Memory B cell (primary cell): ENCODE data around the gene PRIM1.
"Not testable (repeated sequence)": the region's sequence is repeated elsewhere in the genome, so short reads cannot be mapped to it uniquely, and the experiment has no call there.

Experiments
- ATAC-seq: fragments of 150-1000 bp; cut with Tn5 transposase; 2 replicates; pipeline ENCODE4 v1.10.0; 2021; ENCODE audit warnings: low read depth, mild to moderate bottlenecking, moderate library complexity
- DNase-seq, 2 donors: peaks; one replicate each; pipeline ENCODE4 v3.0.0; 2022; ENCODE audit warnings: low spot score in 2 of 2
- H3K27ac Mint-ChIP-seq: one replicate; pipeline ENCODE4 v1.8.0; 2022; ENCODE audit warnings: mild to moderate bottlenecking, moderate library complexity, mixed read lengths
- H3K27me3 Mint-ChIP-seq: one replicate; pipeline ENCODE4 v1.8.0; 2022; ENCODE audit warnings: mixed read lengths
- H3K36me3 Mint-ChIP-seq: one replicate; pipeline ENCODE4 v1.8.0; 2022; ENCODE audit warnings: mild to moderate bottlenecking, mixed read lengths
- H3K4me1 Mint-ChIP-seq: one replicate; pipeline ENCODE4 v1.8.0; 2022; ENCODE audit warnings: mixed read lengths
- H3K4me3 Mint-ChIP-seq: one replicate; pipeline ENCODE4 v1.8.0; 2022; ENCODE audit warnings: mild to moderate bottlenecking, moderate library complexity, mixed read lengths
- H3K9me3 Mint-ChIP-seq: one replicate; pipeline ENCODE4 v1.8.0; 2022; ENCODE audit warnings: mixed read lengths

PRIM1 gene

GRCh38 chr12:56751712-56752598, at the start of gene PRIM1:
Gene PRIM1, minus strand, starts transcription at chr12:56752323. Its CDS starts 25 bp downstream, at chr12:56752298.
- H3K36me3 Mint-ChIP-seq: peaks cover 6% of the 10 kb centered on the region
- ATAC-seq: peak; percentile 79
- H3K27me3 Mint-ChIP-seq: no peaks in the 10 kb centered on the region
- peaks cover 29% of the 10 kb centered on the region for H3K4me1 Mint-ChIP-seq
- peak within 1 kb of the TSS; percentile 65 for H3K27ac Mint-ChIP-seq
- H3K4me3 Mint-ChIP-seq: peak within 1 kb of the TSS; percentile 94
- no peaks in the 10 kb centered on the region for H3K9me3 Mint-ChIP-seq
- DNase-seq: peak; percentile 74 to 79

- DNase-seq: no peak
- no peak overlapping the region for H3K27ac Mint-ChIP-seq
- H3K36me3 Mint-ChIP-seq: no peaks in the 10 kb centered on the region
- no peaks in the 10 kb centered on the region for H3K27me3 Mint-ChIP-seq
- no peaks in the 10 kb centered on the region for H3K4me1 Mint-ChIP-seq
- H3K9me3 Mint-ChIP-seq: no peaks in the 10 kb centered on the region
- no peak for ATAC-seq
- no peak overlapping the region for H3K4me3 Mint-ChIP-seq
These were observed 48.1 kb upstream of the PRIM1 start for GRCh38 chr12:56800221-56800620.

- H3K27me3 Mint-ChIP-seq, H3K4me1 Mint-ChIP-seq, DNase-seq, H3K9me3 Mint-ChIP-seq, H3K36me3 Mint-ChIP-seq, H3K27ac Mint-ChIP-seq, H3K4me3 Mint-ChIP-seq, ATAC-seq: not testable (repeated sequence)
These were observed 47.2 kb upstream of the PRIM1 start for GRCh38 chr12:56799345-56799744.

- H3K4me1 Mint-ChIP-seq, ATAC-seq, H3K36me3 Mint-ChIP-seq, H3K27me3 Mint-ChIP-seq, H3K27ac Mint-ChIP-seq, DNase-seq, H3K4me3 Mint-ChIP-seq, H3K9me3 Mint-ChIP-seq: not testable (repeated sequence)
These were observed 43.7 kb upstream of the PRIM1 start for GRCh38 chr12:56795791-56796190.

- not testable (repeated sequence) for DNase-seq, H3K4me1 Mint-ChIP-seq, ATAC-seq, H3K9me3 Mint-ChIP-seq, H3K36me3 Mint-ChIP-seq, H3K4me3 Mint-ChIP-seq, H3K27me3 Mint-ChIP-seq, H3K27ac Mint-ChIP-seq
These were observed 43.0 kb upstream of the PRIM1 start for GRCh38 chr12:56795046-56795562.

GRCh38 chr12:56793124-56793523, 41.0 kb upstream of the PRIM1 start:
- DNase-seq, ATAC-seq, H3K4me3 Mint-ChIP-seq, H3K36me3 Mint-ChIP-seq, H3K27me3 Mint-ChIP-seq, H3K27ac Mint-ChIP-seq, H3K4me1 Mint-ChIP-seq, H3K9me3 Mint-ChIP-seq: not testable (repeated sequence)

- Mint-ChIP-seq H3K27ac (no peak overlapping the region), H3K4me1 (peaks cover 2% of the 10 kb centered on the region), H3K9me3 (no peaks in the 10 kb centered on the region), H3K4me3 (no peak overlapping the region), H3K36me3 (no peaks in the 10 kb centered on the region), H3K27me3 (peaks cover 2% of the 10 kb centered on the region)
- DNase-seq: no peak
- no peak for ATAC-seq
These were observed 40.6 kb upstream of the PRIM1 start for GRCh38 chr12:56792678-56793077.

GRCh38 chr12:56789429-56789828, 37.3 kb upstream of the PRIM1 start:
- not testable (repeated sequence) for H3K4me1 Mint-ChIP-seq, H3K4me3 Mint-ChIP-seq, H3K36me3 Mint-ChIP-seq

GRCh38 chr12:56787498-56787897, 35.4 kb upstream of the PRIM1 start:
- no peak overlapping the region for H3K27ac Mint-ChIP-seq
- no peak for ATAC-seq
- no peaks in the 10 kb centered on the region for H3K9me3 Mint-ChIP-seq
- H3K4me3 Mint-ChIP-seq: no peak overlapping the region
- peaks cover under 1% of the 10 kb centered on the region for H3K27me3 Mint-ChIP-seq
- no peaks in the 10 kb centered on the region for H3K4me1 Mint-ChIP-seq
- H3K36me3 Mint-ChIP-seq: no peaks in the 10 kb centered on the region
- DNase-seq: no peak

More at GRCh38 chr12:56789429-56789828, 37.3 kb upstream of the PRIM1 start:
- not testable (repeated sequence) for DNase-seq, H3K27ac Mint-ChIP-seq, H3K27me3 Mint-ChIP-seq, ATAC-seq, H3K9me3 Mint-ChIP-seq

- Mint-ChIP-seq H3K36me3 (no peaks in the 10 kb centered on the region), H3K27ac (no peak overlapping the region), H3K9me3 (no peaks in the 10 kb centered on the region), H3K27me3 (no peaks in the 10 kb centered on the region), H3K4me1 (no peaks in the 10 kb centered on the region), H3K4me3 (no peak overlapping the region)
- DNase-seq: no peak
- ATAC-seq: no peak
These were observed 33.8 kb upstream of the PRIM1 start for GRCh38 chr12:56785874-56786273.

- H3K27ac Mint-ChIP-seq: no peak overlapping the region
- H3K4me3 Mint-ChIP-seq: no peak overlapping the region
- no peaks in the 10 kb centered on the region for H3K9me3 Mint-ChIP-seq
- no peak for ATAC-seq
- H3K36me3 Mint-ChIP-seq: no peaks in the 10 kb centered on the region
- DNase-seq: no peak
- H3K4me1 Mint-ChIP-seq: no peaks in the 10 kb centered on the region
- H3K27me3 Mint-ChIP-seq: no peaks in the 10 kb centered on the region
These were observed 33.2 kb upstream of the PRIM1 start for GRCh38 chr12:56785141-56785865.

GRCh38 chr12:56781726-56782125, 29.6 kb upstream of the PRIM1 start:
- no peaks in the 10 kb centered on the region for H3K36me3 Mint-ChIP-seq
- H3K27ac Mint-ChIP-seq: no peak overlapping the region
- no peak for DNase-seq
- H3K4me1 Mint-ChIP-seq: no peaks in the 10 kb centered on the region
- no peaks in the 10 kb centered on the region for H3K27me3 Mint-ChIP-seq
- H3K4me3 Mint-ChIP-seq: no peak overlapping the region
- H3K9me3 Mint-ChIP-seq: no peaks in the 10 kb centered on the region
- ATAC-seq: no peak

GRCh38 chr12:56778756-56779155, 26.6 kb upstream of the PRIM1 start:
- no peak overlapping the region for H3K4me3 Mint-ChIP-seq
- no peak overlapping the region for H3K27ac Mint-ChIP-seq
- H3K9me3 Mint-ChIP-seq: no peaks in the 10 kb centered on the region
- no peaks in the 10 kb centered on the region for H3K27me3 Mint-ChIP-seq
- peaks cover 8% of the 10 kb centered on the region for H3K4me1 Mint-ChIP-seq
- DNase-seq (no peak), ATAC-seq (no peak)
- no peaks in the 10 kb centered on the region for H3K36me3 Mint-ChIP-seq

GRCh38 chr12:56776654-56777053, 24.5 kb upstream of the PRIM1 start:
- H3K27me3 Mint-ChIP-seq: no peaks in the 10 kb centered on the region
- DNase-seq (no peak), ATAC-seq (no peak)
- H3K4me3 Mint-ChIP-seq: no peak overlapping the region
- no peaks in the 10 kb centered on the region for H3K9me3 Mint-ChIP-seq
- no peaks in the 10 kb centered on the region for H3K36me3 Mint-ChIP-seq
- H3K27ac Mint-ChIP-seq: no peak overlapping the region
- peaks cover 8% of the 10 kb centered on the region for H3K4me1 Mint-ChIP-seq
